Globus pallidus (tissue), 1 donor: ENCODE data around the gene MBNL1.
"Not testable (repeated sequence)": the region's sequence is repeated elsewhere in the genome, so short reads cannot be mapped to it uniquely, and the experiment has no call there.

Experiments used
- DNase-seq: peaks from one replicate; pipeline ENCODE4 v3.0.0-alpha.2; 2015; ENCODE audit warnings: low spot score

MBNL1 gene

DNA sequence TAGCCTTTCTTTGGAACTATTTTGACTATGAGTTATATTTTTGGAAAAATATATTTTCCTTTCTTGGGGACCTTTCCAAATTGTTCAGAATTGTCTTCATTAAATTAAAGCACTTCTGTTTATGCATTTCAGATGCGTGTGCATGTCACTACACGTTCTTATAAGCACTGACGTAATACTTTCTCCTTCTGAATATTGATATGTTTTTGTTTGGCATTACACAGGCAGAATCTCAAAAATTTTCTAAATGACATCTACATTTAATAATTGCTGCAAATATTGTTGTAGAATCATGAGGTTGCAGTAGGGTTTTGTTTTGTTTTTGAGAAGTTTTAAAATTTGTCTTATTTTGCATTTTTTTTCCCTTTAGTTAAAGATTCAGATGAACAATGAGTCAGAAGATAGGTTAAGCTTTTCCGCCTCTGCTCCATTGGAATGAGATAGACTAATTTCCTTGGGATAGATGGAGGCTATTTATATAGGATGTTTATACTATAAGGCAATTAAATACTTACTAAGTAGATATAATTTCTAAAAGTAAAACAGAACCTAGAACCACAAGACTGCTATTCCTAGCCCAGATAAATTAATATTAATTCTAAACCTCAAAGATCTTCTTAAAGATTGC, 110.8 kb downstream of the MBNL1 start:
- no peak for DNase-seq

DNA sequence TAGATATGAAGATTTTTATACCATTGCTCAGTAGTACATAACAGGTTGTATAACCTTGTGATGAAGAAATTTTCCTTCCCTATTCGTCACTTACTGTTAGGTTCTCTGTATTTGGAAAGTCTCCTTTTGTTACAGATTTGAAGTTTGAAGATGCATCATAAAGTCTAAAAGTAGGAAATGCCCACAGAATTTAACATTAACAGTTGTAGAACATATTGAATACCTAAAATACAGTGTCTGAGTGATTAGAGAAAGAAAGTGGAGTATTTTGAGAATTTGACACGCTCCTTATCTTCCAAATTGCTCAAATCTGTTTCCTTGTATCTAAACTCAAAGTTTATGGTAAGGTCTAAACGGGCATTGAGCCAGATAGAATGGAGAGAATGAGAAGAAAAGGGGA, 111.3 kb downstream of the MBNL1 start:
- DNase-seq: no peak

DNA sequence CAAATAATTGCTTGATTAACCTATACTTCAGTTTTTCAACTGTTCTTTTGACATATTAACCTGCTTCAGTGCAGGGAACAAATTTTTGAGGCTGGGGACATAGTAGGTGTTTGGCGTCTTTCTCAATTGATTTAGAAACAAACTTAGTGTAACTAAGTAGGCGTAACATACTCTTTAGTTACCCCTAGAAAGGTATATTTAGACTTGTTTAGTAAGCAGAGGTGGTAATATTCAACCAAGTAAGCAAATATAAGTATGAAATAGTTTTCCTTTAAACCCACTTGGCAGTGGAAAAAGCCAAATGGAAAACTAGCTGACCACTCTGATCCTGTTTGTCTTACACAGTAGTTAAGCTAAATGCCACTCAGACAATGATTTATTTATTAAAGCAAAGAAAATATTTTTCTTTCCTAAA, 113.2 kb downstream of the MBNL1 start:
- no peak for DNase-seq

DNA sequence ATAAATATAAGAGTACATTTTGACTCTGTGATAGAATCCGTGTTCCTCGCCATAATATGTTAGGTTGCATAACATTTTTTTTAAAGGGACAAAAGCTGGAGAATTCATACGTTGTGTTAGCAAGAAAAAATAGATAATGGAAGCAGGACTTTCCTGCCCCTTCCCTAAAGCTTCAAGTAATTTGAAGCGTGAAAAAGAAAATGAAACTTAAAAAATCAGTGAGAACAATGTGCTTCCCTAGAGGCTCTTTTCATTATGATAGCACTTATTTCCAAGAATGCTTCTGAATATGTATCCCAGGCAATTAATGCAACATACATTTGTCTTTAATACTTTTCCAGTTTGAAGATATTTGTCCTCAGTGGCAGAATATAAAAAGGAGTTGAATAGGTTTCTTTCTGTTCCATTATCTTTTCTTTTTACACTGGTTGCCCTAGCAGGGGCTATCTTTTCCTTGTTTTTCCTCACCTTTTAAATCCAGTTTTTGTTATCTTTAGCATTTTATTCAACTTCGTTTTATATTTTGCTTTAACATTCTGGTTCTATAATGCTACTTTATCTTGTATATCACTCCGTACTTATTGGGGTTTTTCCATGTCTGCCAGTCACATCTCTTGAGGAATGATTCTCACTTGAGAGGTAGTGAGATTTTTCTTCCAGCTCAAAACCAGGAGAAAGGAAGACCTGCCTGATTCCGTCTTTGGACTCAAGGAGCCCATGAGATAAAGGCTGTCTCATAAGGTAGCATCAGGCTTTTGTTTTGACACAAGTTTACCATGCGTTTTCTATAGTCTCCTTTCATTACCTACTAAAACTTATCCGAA, 113.8 kb downstream of the MBNL1 start:
- no peak for DNase-seq

DNA sequence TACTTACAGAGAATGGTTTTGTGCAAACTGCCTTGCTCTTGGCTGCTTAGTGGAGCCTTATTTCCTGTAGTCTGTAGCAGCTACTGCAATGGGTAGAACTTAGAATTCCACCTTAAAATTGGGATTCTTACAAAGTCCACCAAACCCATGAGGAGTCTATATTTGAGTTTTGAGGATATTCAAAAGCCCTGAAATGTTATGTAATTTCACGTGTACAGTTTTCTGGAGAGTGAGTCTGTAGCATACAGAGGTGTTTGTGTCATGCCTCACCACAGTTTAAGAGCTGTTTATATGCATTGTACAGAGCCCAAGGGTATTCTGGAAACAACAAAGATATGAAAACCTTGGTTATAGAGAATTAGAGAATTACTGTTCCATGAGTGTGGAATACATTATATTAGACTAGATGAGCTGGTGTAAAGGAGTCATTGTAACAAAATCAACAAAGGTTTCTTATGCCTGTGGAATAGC, 114.4 kb downstream of the MBNL1 start:
- DNase-seq: no peak

DNA sequence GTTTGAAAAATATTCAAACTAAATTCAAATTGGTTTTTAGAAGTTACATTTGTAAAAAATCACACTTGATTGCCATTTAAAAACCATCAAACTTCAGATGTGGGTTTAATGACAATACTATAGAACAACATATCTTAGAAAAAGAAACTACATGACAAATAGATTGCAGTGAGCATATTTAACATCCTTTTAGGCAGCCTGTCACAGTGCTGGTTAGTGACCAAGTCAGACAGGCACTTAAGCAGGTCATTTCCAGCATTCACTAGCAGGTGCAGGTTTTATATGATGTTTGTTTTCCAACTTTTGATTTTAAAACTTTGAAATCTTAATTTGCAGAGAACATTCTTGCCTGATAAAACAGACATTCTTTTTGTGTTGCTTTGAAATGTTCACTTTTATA, 115.7 kb downstream of the MBNL1 start:
- DNase-seq: no peak

DNA sequence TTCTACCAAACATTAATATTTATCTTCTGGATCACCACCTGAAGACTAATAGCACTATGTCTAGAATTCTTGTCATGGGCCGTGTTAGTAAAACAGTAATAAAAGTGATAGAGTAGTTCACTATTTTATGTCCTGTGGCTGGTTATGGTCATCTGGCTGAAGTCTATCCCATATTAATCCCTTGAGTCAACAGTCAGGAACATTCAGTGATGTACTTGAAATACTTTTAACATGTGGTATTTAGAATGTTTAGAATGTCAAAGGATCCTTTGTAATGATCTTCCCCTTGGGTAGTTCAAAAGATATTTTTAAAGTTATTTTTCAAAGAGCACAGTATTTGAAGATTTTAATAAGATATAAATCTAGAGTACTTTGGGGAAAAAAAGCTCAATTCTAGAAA, 117.0 kb downstream of the MBNL1 start:
- DNase-seq: no peak

DNA sequence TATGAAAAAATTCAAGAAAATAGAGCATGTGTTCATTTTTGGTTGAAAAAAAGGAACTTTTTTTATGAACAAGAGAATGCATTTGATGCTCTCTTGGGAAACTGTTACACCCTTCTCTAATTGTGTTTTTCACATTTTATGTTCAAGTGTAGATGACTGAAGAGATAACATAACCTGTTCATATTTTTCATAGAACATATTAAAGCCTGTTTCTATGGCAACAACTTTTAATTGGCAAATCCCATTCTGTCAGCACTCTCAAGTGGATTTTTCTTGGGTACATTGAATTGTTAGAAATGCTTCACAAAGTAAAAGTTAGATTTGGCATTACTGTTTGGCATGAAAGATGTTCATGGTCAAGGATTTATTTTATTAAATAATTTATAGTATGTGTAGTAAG, 117.5 kb downstream of the MBNL1 start:
- no peak for DNase-seq

DNA sequence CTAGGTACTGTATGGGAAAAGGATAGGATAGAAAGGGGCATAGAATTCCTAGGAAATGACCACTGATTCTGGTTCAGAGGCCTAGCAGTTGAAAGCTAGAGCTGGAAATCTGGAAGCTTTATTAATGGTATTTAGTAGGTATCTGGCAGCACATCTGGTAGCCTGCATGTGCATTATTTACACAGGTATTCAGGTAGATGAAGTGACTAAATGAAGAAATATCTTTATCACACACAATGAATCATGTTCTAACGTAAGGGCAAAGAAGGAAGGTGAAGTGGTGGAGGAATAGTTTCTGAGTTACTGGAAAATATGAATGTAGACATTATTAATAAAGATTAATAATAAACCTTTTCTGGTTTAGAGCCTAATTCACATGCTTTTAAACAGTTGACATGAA, 119.9 kb downstream of the MBNL1 start:
- DNase-seq: no peak

DNA sequence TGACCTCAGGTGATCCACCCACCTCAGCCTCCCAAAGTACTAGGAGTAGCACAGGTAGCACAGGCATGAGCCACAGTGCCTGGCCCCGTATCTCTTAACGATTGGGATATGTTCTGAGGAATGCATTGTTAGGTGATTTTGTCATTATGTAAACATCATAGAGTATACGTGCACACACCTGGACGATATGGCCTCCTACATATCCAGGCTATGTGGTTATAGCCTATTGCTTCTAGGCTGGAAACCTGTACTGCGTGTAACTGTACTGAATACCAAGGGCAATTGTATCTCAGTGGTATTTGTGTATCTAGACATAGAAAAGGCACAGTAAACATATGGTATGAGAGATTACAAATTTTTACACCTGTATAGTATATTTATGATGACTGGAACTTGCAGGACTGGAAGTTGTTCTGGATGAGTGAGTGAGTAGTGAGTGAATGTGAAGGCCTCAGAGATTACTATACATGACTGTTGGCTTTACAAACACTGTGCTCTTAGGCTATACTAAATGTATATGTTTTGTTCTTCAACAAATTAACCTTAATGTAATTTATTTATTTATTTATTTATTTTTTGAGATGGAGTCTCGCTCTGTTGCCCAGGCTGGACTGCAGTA, 120.7 kb downstream of the MBNL1 start:
- DNase-seq: no peak

DNA sequence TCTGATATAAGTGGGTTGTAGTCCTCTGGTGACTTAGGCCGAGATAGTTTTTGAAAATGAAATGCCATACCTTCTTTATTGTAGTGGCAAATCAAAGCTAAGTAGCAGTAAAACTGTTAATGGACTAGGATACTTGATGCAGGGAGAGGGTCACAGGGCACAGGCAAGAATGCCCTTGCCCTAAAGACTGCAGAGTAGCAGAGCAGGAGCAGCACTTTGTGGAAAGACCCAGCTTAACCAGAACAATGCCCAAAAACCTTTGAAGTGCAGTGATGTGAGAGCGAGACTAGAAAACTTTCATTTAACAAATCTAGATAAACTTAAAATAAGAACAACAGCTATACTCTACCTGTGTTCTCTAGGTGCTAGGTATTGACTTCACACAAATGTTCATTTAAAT, 121.9 kb downstream of the MBNL1 start:
- no peak for DNase-seq

DNA sequence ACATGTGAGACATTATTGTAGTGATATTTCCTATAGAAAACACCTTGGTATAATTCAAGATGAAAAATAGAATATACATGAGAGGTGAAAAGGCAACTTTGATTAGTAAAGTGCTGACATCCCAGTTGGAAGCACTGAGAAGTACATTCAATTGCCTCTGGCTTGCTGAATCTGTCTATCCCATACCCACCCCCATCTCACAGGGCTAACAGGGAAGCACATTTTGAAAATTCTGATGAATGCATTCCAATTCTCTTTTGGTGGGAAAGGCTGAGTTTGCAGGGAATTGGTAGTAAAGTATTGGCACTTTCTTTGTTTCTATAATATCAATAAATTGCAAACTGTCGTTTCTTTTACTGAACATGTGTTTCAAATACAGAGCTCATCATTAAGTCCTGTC, 122.9 kb downstream of the MBNL1 start:
- DNase-seq: no peak

DNA sequence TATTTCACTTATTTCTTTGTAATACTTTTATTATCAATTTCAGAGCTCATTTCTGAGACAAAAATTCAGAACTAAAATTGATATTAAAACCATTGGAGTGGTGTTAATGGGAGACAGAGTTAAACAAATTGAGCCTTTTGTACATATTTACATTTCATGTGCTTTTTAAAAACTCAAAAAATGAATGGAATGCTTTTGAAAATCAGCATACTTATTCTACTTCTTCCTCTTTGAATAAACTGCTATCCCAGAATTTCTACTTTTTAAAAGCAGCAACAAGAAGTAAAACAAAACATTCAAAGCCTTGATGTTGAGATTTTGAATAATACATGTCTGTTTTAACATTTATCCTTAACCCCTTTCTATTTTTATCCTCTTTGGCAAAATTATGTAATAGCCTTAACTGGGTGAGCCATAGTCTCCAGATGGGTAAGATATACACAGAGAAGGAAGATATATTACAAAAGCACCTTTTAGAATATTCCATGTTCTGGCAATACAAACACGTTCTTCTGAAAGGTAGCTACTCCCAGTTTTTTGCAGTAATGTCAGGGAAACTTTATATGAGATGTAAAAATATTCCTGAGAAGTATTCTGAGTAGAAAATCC, 123.6 kb downstream of the MBNL1 start:
- no peak for DNase-seq

DNA sequence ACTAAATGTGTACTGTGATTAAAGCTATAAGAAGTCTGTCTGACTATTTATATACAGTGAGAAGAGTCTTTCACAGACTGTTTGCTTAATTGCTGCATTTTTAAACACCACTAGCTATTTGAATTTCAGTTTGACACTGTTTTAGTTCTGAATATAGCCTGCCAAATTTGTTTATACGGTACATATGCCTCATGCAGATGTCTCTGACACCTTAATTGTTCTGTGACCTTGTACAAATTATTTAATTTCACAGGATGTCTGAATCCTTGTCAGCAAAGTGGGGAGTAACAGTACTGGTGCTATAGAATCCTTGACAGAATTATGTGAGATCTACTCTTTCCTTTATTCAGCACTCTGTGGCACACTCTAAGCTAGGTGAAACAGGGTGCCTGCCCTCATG, 125.5 kb downstream of the MBNL1 start:
- DNase-seq: no peak

DNA sequence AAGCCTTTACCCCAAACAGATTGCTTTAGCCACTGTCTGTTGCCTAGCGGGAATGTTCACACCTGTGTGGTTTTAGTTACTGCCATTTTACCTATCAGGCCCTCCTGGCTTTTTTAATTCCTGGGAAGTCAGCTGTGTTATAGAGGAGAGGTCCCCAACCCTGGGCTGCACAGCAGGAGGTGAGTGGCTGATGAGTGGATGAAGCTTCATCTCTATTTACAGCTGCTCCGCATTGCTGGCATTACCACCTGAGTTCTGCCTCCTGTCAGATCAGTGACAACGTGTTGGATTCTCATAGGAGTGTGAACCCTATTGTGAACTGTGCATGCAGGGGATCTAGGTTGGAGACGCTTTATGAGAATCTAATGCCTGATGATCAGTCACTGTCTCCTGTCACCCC, 127.0 kb downstream of the MBNL1 start:
- no peak for DNase-seq

DNA sequence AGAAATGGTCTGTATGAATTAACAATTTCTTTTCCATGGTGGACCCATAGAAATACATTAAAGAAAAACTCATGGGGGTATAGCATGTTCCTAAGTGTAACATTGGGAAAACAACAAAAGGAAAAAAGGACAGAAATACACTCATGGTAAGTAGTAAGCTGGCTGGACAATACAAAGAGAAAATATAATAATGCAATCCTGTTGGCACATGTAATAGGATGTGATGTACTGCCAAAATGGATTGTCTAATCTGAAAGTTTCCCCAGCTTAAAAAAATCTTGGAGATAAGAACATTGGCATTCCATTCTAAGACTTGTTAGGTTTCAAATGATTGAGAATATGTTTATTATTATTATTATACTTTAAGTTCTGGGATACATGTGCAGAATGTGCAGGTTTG, 128.1 kb downstream of the MBNL1 start:
- no peak for DNase-seq

DNA sequence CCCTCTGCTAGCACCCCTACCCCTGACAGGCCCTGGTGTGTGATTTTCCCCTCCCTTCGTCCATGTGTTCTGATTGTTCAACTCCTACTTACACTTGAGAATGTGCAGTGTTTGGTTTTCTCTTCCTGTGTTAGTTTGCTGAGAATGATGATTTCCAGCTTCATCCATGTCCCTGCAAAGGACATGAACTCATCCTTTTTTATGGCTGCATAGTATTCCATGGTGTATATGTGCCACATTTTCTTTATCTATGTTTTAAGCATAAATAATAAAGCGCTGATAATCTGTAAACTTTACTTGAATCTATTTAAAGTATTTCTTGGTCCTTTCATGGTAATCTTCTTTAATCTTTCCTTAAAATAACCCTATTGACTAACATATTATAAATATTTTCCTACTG, 128.6 kb downstream of the MBNL1 start:
- DNase-seq: not testable (repeated sequence)

DNA sequence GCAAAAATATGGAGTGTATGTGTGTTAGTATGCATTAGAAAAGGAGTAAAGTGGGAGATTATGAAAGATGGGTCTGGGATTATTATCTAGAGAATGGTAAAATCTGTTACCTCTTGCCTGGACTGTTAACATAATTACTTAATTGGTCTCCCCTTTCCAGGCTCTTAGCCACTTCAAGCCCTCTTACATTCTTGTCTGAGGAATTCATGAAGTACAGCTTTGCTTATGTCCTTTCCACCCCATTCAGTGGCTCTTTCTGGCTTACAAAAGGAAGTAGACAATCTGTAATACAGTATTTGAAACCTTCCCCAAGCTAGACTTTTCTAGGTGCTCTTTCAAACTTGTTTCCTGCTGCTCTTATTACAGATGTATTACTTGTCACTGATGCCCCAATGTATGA, 129.8 kb downstream of the MBNL1 start:
- no peak for DNase-seq

DNA sequence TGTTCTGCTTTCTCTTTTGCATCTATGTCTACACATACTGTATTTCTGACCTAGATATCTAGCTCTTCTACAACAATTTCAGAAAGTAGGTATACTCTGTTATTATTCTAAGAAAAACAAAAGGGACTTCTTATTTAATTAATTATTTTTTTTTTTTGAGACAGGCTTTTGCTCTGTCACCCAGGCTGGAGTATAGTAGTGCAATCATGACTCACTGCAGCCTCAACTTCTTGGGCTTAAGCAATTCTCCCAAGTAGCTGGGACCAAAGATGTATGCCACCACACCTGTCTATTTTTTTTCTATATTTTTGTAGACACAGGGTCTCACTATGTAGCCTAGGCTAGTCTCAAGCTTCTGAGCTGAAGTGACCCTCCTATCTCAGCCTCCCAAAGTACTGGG, 130.6 kb downstream of the MBNL1 start:
- DNase-seq: no peak

DNA sequence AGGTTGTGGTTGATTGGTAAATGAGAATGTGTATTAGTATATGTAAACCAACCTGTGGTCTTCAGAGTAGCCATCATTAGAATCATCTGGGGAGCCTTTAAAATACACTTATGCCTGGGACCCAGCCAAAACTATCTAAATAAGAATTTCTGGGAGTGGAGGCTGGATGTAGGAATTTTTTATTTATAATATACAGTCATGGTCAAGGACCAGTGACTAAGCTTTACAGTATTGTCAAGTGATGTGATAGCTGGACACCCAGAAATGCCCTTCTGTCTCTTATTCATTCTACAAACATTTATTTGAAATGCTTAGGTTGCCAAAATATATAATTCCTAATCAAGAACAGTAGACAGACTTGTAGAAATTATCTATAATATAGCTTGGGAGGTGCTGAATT, 132.2 kb downstream of the MBNL1 start:
- no peak for DNase-seq

DNA sequence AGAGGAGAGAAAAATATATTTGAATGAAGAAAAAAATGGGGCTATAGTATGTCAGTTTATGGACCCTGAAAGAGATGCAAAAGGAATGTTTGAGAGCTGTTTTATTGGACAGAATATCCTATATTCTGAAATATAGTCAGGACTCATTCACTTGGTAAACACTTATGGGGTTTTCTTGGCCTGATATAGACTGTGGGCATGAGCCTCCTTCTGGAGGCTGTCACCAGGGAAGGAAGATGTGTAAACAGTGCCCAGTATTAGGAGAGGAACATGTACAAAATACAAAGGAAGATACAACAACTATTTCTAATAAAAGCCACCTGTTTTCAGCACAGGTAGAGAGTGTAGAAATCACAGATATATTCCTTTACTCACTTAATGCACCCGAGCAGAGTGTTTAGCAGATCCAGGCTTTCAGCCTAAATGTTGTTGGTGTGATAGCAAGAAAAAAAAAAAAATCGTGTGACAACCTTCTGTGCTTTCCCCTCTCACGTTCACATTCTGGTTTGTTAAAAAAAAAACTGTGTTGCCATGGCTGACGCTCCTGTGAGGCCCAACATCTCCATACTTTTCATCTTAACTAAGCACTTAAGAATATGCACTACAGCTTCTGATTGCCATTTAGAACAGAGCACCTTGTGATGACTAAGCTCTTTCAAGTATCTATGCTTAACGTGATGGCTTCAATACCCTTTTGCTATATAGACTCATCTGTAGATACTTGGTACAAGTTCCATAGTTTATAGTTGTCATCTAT, 134.1 kb downstream of the MBNL1 start:
- DNase-seq: no peak

DNA sequence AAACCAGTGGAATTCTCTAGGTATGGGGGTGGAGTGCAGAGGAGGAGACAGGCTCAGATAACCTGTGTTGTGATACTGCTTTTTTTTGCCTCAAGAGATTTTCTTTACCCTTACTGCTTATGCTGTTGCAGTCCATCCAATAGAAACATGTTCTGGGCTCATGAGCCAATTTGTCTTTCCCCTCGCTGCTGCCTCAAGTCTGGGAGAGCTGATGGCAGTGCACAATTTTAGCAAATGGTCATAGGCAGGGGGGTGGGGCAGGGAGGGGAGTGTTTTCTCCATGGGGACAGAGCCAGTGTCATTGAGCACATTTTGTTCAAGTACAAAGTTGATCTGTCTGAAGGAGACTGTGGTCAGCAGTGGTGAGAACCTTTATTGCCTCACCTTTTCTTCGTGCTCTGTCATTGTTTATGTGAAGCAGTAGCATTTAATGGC, 134.9 kb downstream of the MBNL1 start:
- peak; percentile 46 for DNase-seq
